ENCODE results near the gene RAPGEF1. TPM values are rescaled to one million over a fixed set of nuclear protein-coding genes. Genes with fewer than 3 reads are reported as not detected.

RAPGEF1 gene
- total and polyA plus RNA-seq, 5 donors from 2014 or later = 3.8 to 159 (median 4.6) TPM

GRCh38 chr9:131597246-131597645 is 142.6 kb downstream of the RAPGEF1 start:
- peaks cover 15% of the 10 kb centered on the region for H3K36me3 Mint-ChIP-seq
- H3K4me1 Mint-ChIP-seq = peaks cover 0 to 2% (median 0%) of the 10 kb centered on the region in 4 donors
- H3K4me3 ChIP-seq (ENCODE audit: low read depth, low read length) = no peak overlapping the region
- no peak overlapping the region for H3K4me3 Mint-ChIP-seq
- H3K27ac ChIP-seq (ENCODE audit: insufficient read depth, low read length, poor library complexity, severe bottlenecking) = no peak overlapping the region
- no peaks in the 10 kb centered on the region for H3K9me3 Mint-ChIP-seq
- H3K36me3 ChIP-seq (ENCODE audit: control insufficient read depth, insufficient read depth, low read length) = peaks cover 68% of the 10 kb centered on the region
- no peaks in the 10 kb centered on the region for H3K27me3 Mint-ChIP-seq
- DNase-seq (no peak), ATAC-seq (ENCODE audit: low read depth in 2 of 2) (no peak)
- no peaks in the 10 kb centered on the region for H3K4me1 ChIP-seq (ENCODE audit: control insufficient read depth, insufficient read depth, low read length, poor library complexity, severe bottlenecking)
- no peaks in the 10 kb centered on the region for H3K27me3 ChIP-seq (ENCODE audit: control insufficient read depth, insufficient read depth, low read length)
- H3K27ac Mint-ChIP-seq = peak overlapping the region in 2 of 3 donors; percentile 62 to 83
- no peaks in the 10 kb centered on the region for H3K9me3 ChIP-seq (ENCODE audit: control insufficient read depth in 2 of 2, low read length in 2 of 2)

- H3K36me3 ChIP-seq (ENCODE audit: control insufficient read depth, insufficient read depth, low read length) = peaks cover 59% of the 10 kb centered on the region
- no peak overlapping the region for H3K27ac ChIP-seq (ENCODE audit: insufficient read depth, low read length, poor library complexity, severe bottlenecking)
- ATAC-seq (ENCODE audit: low read depth in 2 of 2) (no peak), DNase-seq (no peak)
- peaks cover 0 to 7% (median 2%) of the 10 kb centered on the region in 4 donors for H3K4me1 Mint-ChIP-seq
- no peaks in the 10 kb centered on the region for H3K9me3 Mint-ChIP-seq
- H3K27me3 Mint-ChIP-seq = no peaks in the 10 kb centered on the region
- no peaks in the 10 kb centered on the region for H3K27me3 ChIP-seq (ENCODE audit: control insufficient read depth, insufficient read depth, low read length)
- no peak overlapping the region for H3K4me3 ChIP-seq (ENCODE audit: low read depth, low read length)
- peak overlapping the region in 2 of 3 donors; percentile 11 to 62 for H3K27ac Mint-ChIP-seq
- H3K9me3 ChIP-seq (ENCODE audit: control insufficient read depth in 2 of 2, low read length in 2 of 2) = no peaks in the 10 kb centered on the region
- peaks cover 9% of the 10 kb centered on the region for H3K36me3 Mint-ChIP-seq
- H3K4me1 ChIP-seq (ENCODE audit: control insufficient read depth, insufficient read depth, low read length, poor library complexity, severe bottlenecking) = peaks cover 2% of the 10 kb centered on the region
- H3K4me3 Mint-ChIP-seq = no peak overlapping the region
Observed at GRCh38 chr9:131596430-131596743, 143.5 kb downstream of the RAPGEF1 start.

GRCh38 chr9:131595696-131596429 is 144.0 kb downstream of the RAPGEF1 start:
- H3K4me1 ChIP-seq (ENCODE audit: control insufficient read depth, insufficient read depth, low read length, poor library complexity, severe bottlenecking) = peaks cover 8% of the 10 kb centered on the region
- no peak overlapping the region for H3K4me3 ChIP-seq (ENCODE audit: low read depth, low read length)
- DNase-seq = no peak
- Mint-ChIP-seq H3K4me1 (peaks cover 0 to 13% (median 7%) of the 10 kb centered on the region in 4 donors), H3K9me3 (no peaks in the 10 kb centered on the region), H3K27me3 (no peaks in the 10 kb centered on the region), H3K36me3 (peaks cover 6% of the 10 kb centered on the region), H3K4me3 (no peak overlapping the region), H3K27ac (peak overlapping the region in 1 of 3 donors; percentile 11)
- no peak overlapping the region for H3K27ac ChIP-seq (ENCODE audit: insufficient read depth, low read length, poor library complexity, severe bottlenecking)
- H3K36me3 ChIP-seq (ENCODE audit: control insufficient read depth, insufficient read depth, low read length) = peaks cover 55% of the 10 kb centered on the region
- no peaks in the 10 kb centered on the region for H3K9me3 ChIP-seq (ENCODE audit: control insufficient read depth in 2 of 2, low read length in 2 of 2)
- H3K27me3 ChIP-seq (ENCODE audit: control insufficient read depth, insufficient read depth, low read length) = no peaks in the 10 kb centered on the region
- no peak for ATAC-seq (ENCODE audit: low read depth in 2 of 2)

GRCh38 chr9:131594906-131595665 is 144.8 kb downstream of the RAPGEF1 start:
- peaks cover under 1% of the 10 kb centered on the region for H3K36me3 Mint-ChIP-seq
- H3K36me3 ChIP-seq (ENCODE audit: control insufficient read depth, insufficient read depth, low read length) = peaks cover 50% of the 10 kb centered on the region

GRCh38 chr9:131593936-131594665 is 145.8 kb downstream of the RAPGEF1 start:
- Histone ChIP-seq H3K27ac (ENCODE audit: insufficient read depth, low read length, poor library complexity, severe bottlenecking) (no peak overlapping the region), H3K27me3 (ENCODE audit: control insufficient read depth, insufficient read depth, low read length) (no peaks in the 10 kb centered on the region), H3K4me1 (ENCODE audit: control insufficient read depth, insufficient read depth, low read length, poor library complexity, severe bottlenecking) (peaks cover 18% of the 10 kb centered on the region), H3K36me3 (ENCODE audit: control insufficient read depth, insufficient read depth, low read length) (peaks cover 52% of the 10 kb centered on the region), H3K4me3 (ENCODE audit: low read depth, low read length) (no peak overlapping the region), H3K9me3 (ENCODE audit: control insufficient read depth in 2 of 2, low read length in 2 of 2) (no peaks in the 10 kb centered on the region)
- no peaks in the 10 kb centered on the region for H3K27me3 Mint-ChIP-seq
- no peak overlapping the region for H3K4me3 Mint-ChIP-seq
- H3K4me1 Mint-ChIP-seq = peaks cover 0 to 22% (median 12%) of the 10 kb centered on the region in 4 donors
- no peak for ATAC-seq (ENCODE audit: low read depth in 2 of 2)
- no peaks in the 10 kb centered on the region for H3K36me3 Mint-ChIP-seq
- DNase-seq = no peak
- no peaks in the 10 kb centered on the region for H3K9me3 Mint-ChIP-seq
- H3K27ac Mint-ChIP-seq = peak overlapping the region in 2 of 3 donors; percentile 55 to 76

More at GRCh38 chr9:131594906-131595665, 144.8 kb downstream of the RAPGEF1 start:
- no peak overlapping the region for H3K4me3 ChIP-seq (ENCODE audit: low read depth, low read length)
- Mint-ChIP-seq H3K27me3 (no peaks in the 10 kb centered on the region), H3K4me3 (no peak overlapping the region), H3K9me3 (no peaks in the 10 kb centered on the region), H3K27ac (no peak overlapping the region), H3K4me1 (peaks cover 0 to 20% (median 11%) of the 10 kb centered on the region in 4 donors)
- H3K27ac ChIP-seq (ENCODE audit: insufficient read depth, low read length, poor library complexity, severe bottlenecking) = no peak overlapping the region
- H3K4me1 ChIP-seq (ENCODE audit: control insufficient read depth, insufficient read depth, low read length, poor library complexity, severe bottlenecking) = peaks cover 15% of the 10 kb centered on the region
- H3K9me3 ChIP-seq (ENCODE audit: control insufficient read depth in 2 of 2, low read length in 2 of 2) = no peaks in the 10 kb centered on the region
- no peak for DNase-seq
- ATAC-seq (ENCODE audit: low read depth in 2 of 2) = no peak
- no peaks in the 10 kb centered on the region for H3K27me3 ChIP-seq (ENCODE audit: control insufficient read depth, insufficient read depth, low read length)

- no peaks in the 10 kb centered on the region for H3K9me3 Mint-ChIP-seq
- H3K27me3 Mint-ChIP-seq = no peaks in the 10 kb centered on the region
- Histone ChIP-seq H3K36me3 (ENCODE audit: control insufficient read depth, insufficient read depth, low read length) (peaks cover 52% of the 10 kb centered on the region), H3K27me3 (ENCODE audit: control insufficient read depth, insufficient read depth, low read length) (no peaks in the 10 kb centered on the region), H3K9me3 (ENCODE audit: control insufficient read depth in 2 of 2, low read length in 2 of 2) (no peaks in the 10 kb centered on the region), H3K4me1 (ENCODE audit: control insufficient read depth, insufficient read depth, low read length, poor library complexity, severe bottlenecking) (peaks cover 18% of the 10 kb centered on the region), H3K4me3 (ENCODE audit: low read depth, low read length) (no peak overlapping the region), H3K27ac (ENCODE audit: insufficient read depth, low read length, poor library complexity, severe bottlenecking) (no peak overlapping the region)
- H3K27ac Mint-ChIP-seq = peak overlapping the region in 1 of 3 donors; percentile 38
- DNase-seq (no peak), ATAC-seq (ENCODE audit: low read depth in 2 of 2) (no peak)
- H3K4me3 Mint-ChIP-seq = peak overlapping the region in 1 of 4 donors; percentile 33
- H3K36me3 Mint-ChIP-seq = no peaks in the 10 kb centered on the region
- H3K4me1 Mint-ChIP-seq = peaks cover 0 to 22% (median 12%) of the 10 kb centered on the region in 4 donors
Observed at GRCh38 chr9:131593091-131593820, 146.6 kb downstream of the RAPGEF1 start.

- Mint-ChIP-seq H3K4me3 (no peak overlapping the region), H3K36me3 (peaks cover 13% of the 10 kb centered on the region), H3K27me3 (no peaks in the 10 kb centered on the region), H3K9me3 (no peaks in the 10 kb centered on the region), H3K4me1 (peaks cover 0 to 32% (median 19%) of the 10 kb centered on the region in 4 donors), H3K27ac (peak overlapping the region in 2 of 3 donors; percentile 42 to 86)
- Histone ChIP-seq H3K36me3 (ENCODE audit: control insufficient read depth, insufficient read depth, low read length) (peaks cover 42% of the 10 kb centered on the region), H3K4me1 (ENCODE audit: control insufficient read depth, insufficient read depth, low read length, poor library complexity, severe bottlenecking) (peaks cover 18% of the 10 kb centered on the region), H3K27me3 (ENCODE audit: control insufficient read depth, insufficient read depth, low read length) (no peaks in the 10 kb centered on the region), H3K27ac (ENCODE audit: insufficient read depth, low read length, poor library complexity, severe bottlenecking) (no peak overlapping the region), H3K4me3 (ENCODE audit: low read depth, low read length) (no peak overlapping the region), H3K9me3 (ENCODE audit: control insufficient read depth in 2 of 2, low read length in 2 of 2) (no peaks in the 10 kb centered on the region)
- no peak for DNase-seq
- no peak for ATAC-seq (ENCODE audit: low read depth in 2 of 2)
Observed at GRCh38 chr9:131591845-131592208, 148.0 kb downstream of the RAPGEF1 start.
